ENCODE measurements around the gene EGLN3. TPM values are rescaled to one million over a fixed set of nuclear protein-coding genes. Genes with fewer than 3 reads are reported as not detected.

The EGLN3 gene
- polyA plus RNA-seq, 2 of the 4 experiments (the other 2 are of a cell fraction): 3.5 to 15.4 TPM

DNA sequence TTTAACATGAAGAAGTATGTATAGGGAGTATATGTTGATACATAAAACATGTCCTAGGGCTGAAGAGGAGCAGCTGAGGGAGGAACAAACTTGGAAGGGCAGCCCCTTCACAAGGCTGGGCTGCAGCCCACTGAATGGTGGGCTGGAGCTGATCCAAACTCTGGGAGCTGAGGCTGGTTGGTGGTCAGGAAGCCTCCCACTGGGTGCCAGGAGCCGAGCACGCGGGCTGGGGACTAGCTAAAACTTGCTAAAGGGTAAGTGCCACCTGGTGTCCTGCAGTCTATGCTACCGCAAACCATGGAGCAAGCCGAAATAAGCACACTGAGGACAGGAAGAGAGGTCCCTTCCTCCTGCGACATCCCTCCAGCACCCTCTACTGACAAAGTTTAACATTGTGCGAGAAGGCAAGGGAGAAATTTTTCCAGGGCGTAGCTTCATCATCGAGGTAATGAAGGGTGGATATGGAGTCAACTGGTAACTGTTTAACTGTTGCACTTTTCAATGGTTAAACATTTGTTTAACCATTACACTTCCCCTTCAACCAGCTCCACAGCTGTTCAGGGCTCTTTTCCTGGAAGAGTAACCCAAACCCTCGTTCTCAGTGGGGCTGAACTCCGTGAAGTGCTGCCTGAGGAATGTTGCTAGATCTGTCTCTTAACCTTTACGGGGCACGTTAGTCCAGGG lies 42.2 kb downstream of the EGLN3 start:
- H3K4me3 ChIP-seq: no peak overlapping the region
- ChIA-PET CTCF (interaction anchor here (0.9 to 1.7 kb wide), 5 partner anchors 8 to 235 kb away, joined by 3 to 5 read pairs (median 3); no protein-coding TSS in a partner anchor), POLR2A (no interaction called here)
- DNase-seq (ENCODE audit: low read depth in 1 of 2, low spot score in 1 of 2): peak in 1 of 2 experiments; percentile 7
- WGBS (ENCODE audit: missing lambda C conversion rate): 78% methylated on average over 13 of the region's 13 CpGs
- H3K9me3 ChIP-seq: no peaks in the 10 kb centered on the region
- no peak overlapping the region for H3K27ac ChIP-seq
- 0 out of 5 replicates have a peak, but pooled peaks of 1 of the 2 experiments have one; percentile 11 for TF ChIP-seq RAD21 (conservative IDR thresholded peaks at IDR 0.05 in 1 of 2, IDR thresholded peaks at IDR 0.05 in 1 of 2)
- TF ChIP-seq, protein P1, sequence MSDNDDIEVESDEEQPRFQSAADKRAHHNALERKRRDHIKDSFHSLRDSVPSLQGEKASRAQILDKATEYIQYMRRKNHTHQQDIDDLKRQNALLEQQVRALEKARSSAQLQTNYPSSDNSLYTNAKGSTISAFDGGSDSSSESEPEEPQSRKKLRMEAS (IDR thresholded peaks at IDR 0.05): no peak
- no peak for ATAC-seq
- H3K4me1 ChIP-seq: no peaks in the 10 kb centered on the region
- no peak for FAIRE-seq
- H3K4me2 ChIP-seq: no peak overlapping the region

DNA sequence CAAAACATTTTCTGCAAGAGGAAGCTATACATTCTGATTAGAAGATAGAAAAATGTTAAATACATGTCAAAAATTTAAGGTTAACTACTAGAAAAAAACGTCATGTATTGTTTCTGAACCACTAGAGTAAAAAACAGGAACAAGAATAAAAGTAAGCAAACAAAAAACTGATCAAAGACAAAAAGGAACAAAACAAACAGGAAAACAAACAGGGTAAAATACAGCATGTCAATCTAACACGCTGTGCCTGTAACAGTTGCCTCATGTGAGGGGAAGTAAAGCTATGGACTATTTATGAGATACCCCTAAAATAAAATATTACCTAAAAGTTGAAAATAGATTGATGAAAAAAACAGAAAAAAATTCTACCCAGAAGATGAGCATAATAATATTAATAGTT lies 43.9 kb downstream of the EGLN3 start:
- Histone ChIP-seq H3K4me3 (no peak overlapping the region), H3K9me3 (no peaks in the 10 kb centered on the region), H3K4me2 (no peak overlapping the region), H3K27ac (no peak overlapping the region), H3K4me1 (no peaks in the 10 kb centered on the region)
- POLR2A ChIA-PET: no interaction called here
- 32% methylated on average over 2 of the region's 2 CpGs for WGBS (ENCODE audit: missing lambda C conversion rate)
- FAIRE-seq: peak; percentile 7
- no peak for ATAC-seq
- no peak for DNase-seq (ENCODE audit: low read depth in 1 of 2, low spot score in 1 of 2)
- TF ChIP-seq PHF8 (IDR thresholded peaks at IDR 0.05; ENCODE audit: borderline replicate concordance, low read depth): no peak
- no peak for TF ChIP-seq GATA3 (IDR thresholded peaks at IDR 0.05; ENCODE audit: borderline replicate concordance)
- TF ChIP-seq TP53 (CRISPR knock-in tag; IDR thresholded peaks at IDR 0.05): no peak
- no peak for TF ChIP-seq ZNF302 (CRISPR knock-in tag; IDR thresholded peaks at IDR 0.05)
- no peak for TF ChIP-seq RARB (CRISPR knock-in tag; IDR thresholded peaks at IDR 0.05)
- TF ChIP-seq, protein P2, sequence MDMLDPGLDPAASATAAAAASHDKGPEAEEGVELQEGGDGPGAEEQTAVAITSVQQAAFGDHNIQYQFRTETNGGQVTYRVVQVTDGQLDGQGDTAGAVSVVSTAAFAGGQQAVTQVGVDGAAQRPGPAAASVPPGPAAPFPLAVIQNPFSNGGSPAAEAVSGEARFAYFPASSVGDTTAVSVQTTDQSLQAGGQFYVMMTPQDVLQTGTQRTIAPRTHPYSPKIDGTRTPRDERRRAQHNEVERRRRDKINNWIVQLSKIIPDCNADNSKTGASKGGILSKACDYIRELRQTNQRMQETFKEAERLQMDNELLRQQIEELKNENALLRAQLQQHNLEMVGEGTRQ (IDR thresholded peaks at IDR 0.05): no peak
- no peak for TF ChIP-seq MAFK (IDR thresholded peaks at IDR 0.05; ENCODE audit: partially characterized antibody)
- no peak for TF ChIP-seq SMC3 (IDR thresholded peaks at IDR 0.05)
- TF ChIP-seq KDM1A (IDR thresholded peaks at IDR 0.05; ENCODE audit: low read depth): no peak
- TF ChIP-seq FOSB (CRISPR knock-in tag; IDR thresholded peaks at IDR 0.05): no peak
- no peak for TF ChIP-seq CHD4 (IDR thresholded peaks at IDR 0.05; ENCODE audit: borderline replicate concordance)
- no peak for TF ChIP-seq HOXB13 (CRISPR knock-in tag; IDR thresholded peaks at IDR 0.05; ENCODE audit: low read depth)
- CTCF ChIA-PET: no interaction called here

DNA sequence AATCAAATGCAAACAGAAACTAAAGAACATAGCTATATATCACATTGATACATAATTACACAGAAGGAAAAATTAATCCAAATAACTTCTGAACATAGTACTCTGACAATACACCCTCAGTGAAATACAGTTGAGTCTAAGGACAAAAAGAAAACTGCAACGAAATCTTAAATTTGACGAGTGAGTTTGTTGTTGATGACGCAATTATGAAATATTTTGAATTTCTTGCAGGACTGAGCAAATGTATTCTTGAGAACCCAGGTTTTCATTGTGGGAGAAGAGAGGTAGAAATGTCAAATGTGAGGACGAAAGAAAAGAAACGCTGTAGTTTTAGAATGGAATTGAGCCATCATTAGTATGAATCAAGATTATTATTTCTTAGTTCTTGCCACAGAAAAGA lies 46.3 kb downstream of the EGLN3 start:
- no peaks in the 10 kb centered on the region for H3K9me3 ChIP-seq
- no peak overlapping the region for H3K27ac ChIP-seq
- CTCF ChIA-PET: no interaction called here
- no peak for DNase-seq (ENCODE audit: low read depth in 1 of 2, low spot score in 1 of 2)
- WGBS (ENCODE audit: missing lambda C conversion rate): 78% methylated on average over 5 of the region's 5 CpGs
- FAIRE-seq: no peak
- no peak overlapping the region for H3K4me2 ChIP-seq
- no peak for TF ChIP-seq ZSCAN20 (CRISPR knock-in tag; IDR thresholded peaks at IDR 0.05)
- no peak for TF ChIP-seq CHD4 (IDR thresholded peaks at IDR 0.05; ENCODE audit: borderline replicate concordance)
- no peak for TF ChIP-seq ZC3H11A (IDR thresholded peaks at IDR 0.05)
- no peak for TF ChIP-seq NFE2L2 (conservative IDR thresholded peaks at IDR 0.05; ENCODE audit: low read length)
- TF ChIP-seq, protein P3, sequence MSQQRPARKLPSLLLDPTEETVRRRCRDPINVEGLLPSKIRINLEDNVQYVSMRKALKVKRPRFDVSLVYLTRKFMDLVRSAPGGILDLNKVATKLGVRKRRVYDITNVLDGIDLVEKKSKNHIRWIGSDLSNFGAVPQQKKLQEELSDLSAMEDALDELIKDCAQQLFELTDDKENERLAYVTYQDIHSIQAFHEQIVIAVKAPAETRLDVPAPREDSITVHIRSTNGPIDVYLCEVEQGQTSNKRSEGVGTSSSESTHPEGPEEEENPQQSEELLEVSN (IDR thresholded peaks at IDR 0.05; ENCODE audit: borderline replicate concordance, low read depth): no peak
- TF ChIP-seq JUNB (IDR thresholded peaks at IDR 0.05): no peak
- no peak overlapping the region for H3K4me3 ChIP-seq
- ATAC-seq: no peak
- POLR2A ChIA-PET: no interaction called here
- H3K4me1 ChIP-seq: no peaks in the 10 kb centered on the region

DNA sequence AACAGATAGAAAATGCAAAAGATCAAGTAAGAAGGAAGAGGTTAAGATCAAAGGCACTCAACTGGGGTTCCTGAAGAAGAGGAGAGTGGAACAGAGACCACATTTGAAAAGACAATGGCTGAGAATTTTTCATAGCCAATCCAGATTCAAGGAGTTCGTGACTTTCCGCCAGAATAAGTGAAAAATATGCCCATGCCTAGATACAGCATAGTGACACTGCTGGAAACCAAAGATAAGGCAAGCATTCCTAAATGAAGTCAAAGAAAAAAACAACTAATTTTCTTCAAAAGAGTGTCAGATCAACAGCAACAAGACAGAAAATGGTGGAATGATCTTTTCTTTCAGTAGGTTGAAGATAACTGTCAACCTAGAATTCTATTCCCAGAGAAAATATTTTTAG lies 47.5 kb downstream of the EGLN3 start:
- no peak for DNase-seq (ENCODE audit: low read depth in 1 of 2, low spot score in 1 of 2)
- no peak for TF ChIP-seq HOXA7 (CRISPR knock-in tag; IDR thresholded peaks at IDR 0.05)
- TF ChIP-seq RCOR1 (IDR thresholded peaks at IDR 0.05; ENCODE audit: low read depth, low read length): no peak
- no peak for TF ChIP-seq HDAC2 (IDR thresholded peaks at IDR 0.05)
- no peak for TF ChIP-seq HOXB5 (CRISPR knock-in tag; IDR thresholded peaks at IDR 0.05)
- no peak for TF ChIP-seq ZSCAN20 (CRISPR knock-in tag; IDR thresholded peaks at IDR 0.05)

More for the DNA sequence above, 47.5 kb downstream of the EGLN3 start:
- Histone ChIP-seq H3K27ac (no peak overlapping the region), H3K4me3 (no peak overlapping the region), H3K4me1 (no peaks in the 10 kb centered on the region), H3K4me2 (no peak overlapping the region), H3K9me3 (no peaks in the 10 kb centered on the region)
- FAIRE-seq: no peak
- 81% methylated on average over 2 of the region's 2 CpGs for WGBS (ENCODE audit: missing lambda C conversion rate)
- no peak for ATAC-seq
- CTCF ChIA-PET: no interaction called here
- POLR2A ChIA-PET: no interaction called here

All from A549 (cell line).